PC-3 (cell line): ENCODE results near the gene SLC6A1.

Experiments used
- EZH2 ChIP-seq: fragments of 300-600 bp; sonication (generic); IDR thresholded peaks from one replicate; pipeline ENCODE4 v1.6.1; 2017; ENCODE audit warnings: antibody characterized with exemption, mild to moderate bottlenecking, low read length; ENCODE audit not compliant: unreplicated experiment
- EZH2phosphoT487 ChIP-seq: fragments of 300-600 bp; sonication (generic); IDR thresholded peaks from 2 replicates; pipeline ENCODE4 v1.6.1; 2018; ENCODE audit warnings: mild to moderate bottlenecking, antibody characterized with exemption, low read length, borderline replicate concordance
- TF ChIP-seq, protein P1 (sequence below): fragments of 300-600 bp; sonication (generic); conservative IDR thresholded peaks from 2 replicates; pipeline ENCODE4 v1.5.1; 2017; ENCODE audit warnings: antibody characterized with exemption, low read depth, mild to moderate bottlenecking, low read length

- TF ChIP-seq, protein P1, sequence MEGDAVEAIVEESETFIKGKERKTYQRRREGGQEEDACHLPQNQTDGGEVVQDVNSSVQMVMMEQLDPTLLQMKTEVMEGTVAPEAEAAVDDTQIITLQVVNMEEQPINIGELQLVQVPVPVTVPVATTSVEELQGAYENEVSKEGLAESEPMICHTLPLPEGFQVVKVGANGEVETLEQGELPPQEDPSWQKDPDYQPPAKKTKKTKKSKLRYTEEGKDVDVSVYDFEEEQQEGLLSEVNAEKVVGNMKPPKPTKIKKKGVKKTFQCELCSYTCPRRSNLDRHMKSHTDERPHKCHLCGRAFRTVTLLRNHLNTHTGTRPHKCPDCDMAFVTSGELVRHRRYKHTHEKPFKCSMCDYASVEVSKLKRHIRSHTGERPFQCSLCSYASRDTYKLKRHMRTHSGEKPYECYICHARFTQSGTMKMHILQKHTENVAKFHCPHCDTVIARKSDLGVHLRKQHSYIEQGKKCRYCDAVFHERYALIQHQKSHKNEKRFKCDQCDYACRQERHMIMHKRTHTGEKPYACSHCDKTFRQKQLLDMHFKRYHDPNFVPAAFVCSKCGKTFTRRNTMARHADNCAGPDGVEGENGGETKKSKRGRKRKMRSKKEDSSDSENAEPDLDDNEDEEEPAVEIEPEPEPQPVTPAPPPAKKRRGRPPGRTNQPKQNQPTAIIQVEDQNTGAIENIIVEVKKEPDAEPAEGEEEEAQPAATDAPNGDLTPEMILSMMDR, result no peak
- TF ChIP-seq EZH2phosphoT487 (no peak), EZH2 (no peak)
Measured at GRCh38 chr3:10944866-10945265, 47.7 kb upstream of the SLC6A1 start.
